K562 (cell line): ENCODE measurements around the gene TEFM. TPM values are rescaled to one million over a fixed set of nuclear protein-coding genes. Genes with fewer than 3 reads are reported as not detected.
A peak's percentile ranks its signal among the peaks of the same experiment; 100 is the strongest.

Experiments used
- ATAC-seq: fragments of 200-7000 bp; cut with Tn5 transposase; 3 replicates; pipeline ENCODE4 v1.9.1; 2020; ENCODE audit warnings: moderate library complexity
- BruUV-seq: library from RNA; stranded (reverse); fragments of 400-500 nt; replicated peaks from 2 replicates; lab custom pipeline; 2021; lab: Mats Ljungman, UMichigan
- CTCF ChIA-PET: fragments of 300-600 bp; formaldehyde crosslinking; extraction: SDS; loops from one replicate; lab custom pipeline; 2021; ENCODE audit warnings: low intra/inter-chr PET ratio; lab: Yijun Ruan, JAX
- POLR2A ChIA-PET: fragments of 300-600, 350-650 bp; sonication (Branson Sonifier 250); formaldehyde crosslinking; extraction: SDS; loops from one replicate; lab custom pipeline; 2021; ENCODE audit warnings: antibody characterized with exemption, inconsistent platforms; lab: Yijun Ruan, JAX
- DNase-seq, 4 experiments: peaks; one replicate each; pipeline versions ENCODE4 v3.0.0 to v3.0.0-alpha.2; 2011 to 2018; ENCODE audit warnings: low spot score in 3 of 4, mixed read lengths in 3 of 4; ENCODE audit errors: extremely low read depth in 1 of 4
- FAIRE-seq: peaks from 2 replicates; lab custom pipeline; 2011; peaks lifted over from hg19 to GRCh38; lab: Jason Lieb, UNC
- H2AFZ ChIP-seq: 2 replicates; pipeline ENCODE4 v1.6.0; 2011; ENCODE audit warnings: low read depth, low read length, control low read depth, inconsistent platforms
- H3K27ac ChIP-seq: fragments of 200-600 bp; 3 replicates; pipeline ENCODE4 v1.8.0; 2011; ENCODE audit warnings: low read depth, mild to moderate bottlenecking, control low read depth, inconsistent platforms, low read length, moderate library complexity, mixed read lengths; ENCODE audit errors: extremely low read depth
- H3K27me3 ChIP-seq, 2 experiments: fragments of 300-600 bp in 1 of 2; 2 replicates in 1 of 2; 3 replicates in 1 of 2; pipeline versions ENCODE4 v1.6.0 to v1.8.0; 2011; ENCODE audit warnings: inconsistent platforms in 2 of 2, low read length in 2 of 2, mild to moderate bottlenecking in 1 of 2, mixed read lengths in 1 of 2, moderate library complexity in 1 of 2; ENCODE audit not compliant: control insufficient read depth in 2 of 2, insufficient read depth in 2 of 2
- H3K36me3 ChIP-seq: fragments of 300-600 bp; 3 replicates; pipeline ENCODE4 v1.8.0; 2011; ENCODE audit warnings: mild to moderate bottlenecking, low read length, inconsistent platforms; ENCODE audit not compliant: control insufficient read depth, insufficient read depth
- H3K4me1 ChIP-seq, 2 experiments: fragments of 200-600 bp in 1 of 2; replicated peaks in 1 of 2; 2 replicates in 1 of 2; 3 replicates in 1 of 2; pipeline versions ENCODE4 v1.5.1 to v1.8.0; 2011; ENCODE audit warnings: inconsistent platforms in 2 of 2, low read length in 2 of 2, mild to moderate bottlenecking in 1 of 2, mixed read lengths in 1 of 2, moderate library complexity in 1 of 2; ENCODE audit not compliant: control insufficient read depth in 2 of 2, insufficient read depth in 2 of 2
- H3K4me2 ChIP-seq: 2 replicates; pipeline ENCODE4 v1.6.1; 2011; ENCODE audit warnings: low read length, control low read depth, inconsistent platforms, mixed read lengths; ENCODE audit not compliant: insufficient read depth
- H3K4me3 ChIP-seq: fragments of 200-600 bp; sonication (generic), shearing (Covaris generic); 2 replicates; pipeline ENCODE4 v1.5.1; 2016; ENCODE audit warnings: control low read depth, inconsistent platforms
- H3K79me2 ChIP-seq: fragments of 200-600 bp; 3 replicates; pipeline ENCODE4 v1.8.0; 2011; ENCODE audit warnings: low read length, inconsistent platforms; ENCODE audit not compliant: control insufficient read depth, insufficient read depth
- H3K9ac ChIP-seq, 2 experiments: 2 replicates each; pipeline versions ENCODE4 v1.6.0 to v1.6.1; 2011; ENCODE audit warnings: low read depth in 2 of 2, low read length in 2 of 2, control low read depth in 1 of 2, inconsistent platforms in 1 of 2, mild to moderate bottlenecking in 1 of 2, mixed read lengths in 1 of 2; ENCODE audit not compliant: insufficient read depth in 1 of 2
- H3K9me1 ChIP-seq: one replicate; pipeline ENCODE4 v1.6.0; 2011; ENCODE audit warnings: inconsistent platforms, mild to moderate bottlenecking, low read length, moderate library complexity; ENCODE audit not compliant: control insufficient read depth, insufficient read depth
- H3K9me3 ChIP-seq: replicated peaks from 2 replicates; pipeline ENCODE4 v1.5.1; 2011; ENCODE audit warnings: low read depth, low read length, inconsistent platforms; ENCODE audit not compliant: control insufficient read depth, insufficient read depth
- H4K20me1 ChIP-seq: replicated peaks from 2 replicates; pipeline ENCODE4 v1.6.1; 2011; ENCODE audit warnings: low read length, inconsistent platforms, mixed read lengths; ENCODE audit not compliant: control insufficient read depth, insufficient read depth
- BHLHE40 ChIP-seq: IDR thresholded peaks from 2 replicates; pipeline ENCODE4 v1.6.1; 2011; ENCODE audit warnings: low read length, improper control_type of control experiment
- CREBBP ChIP-seq: IDR thresholded peaks from one replicate; pipeline ENCODE4 v1.6.1; 2012; ENCODE audit warnings: low read depth, mild to moderate bottlenecking, control low read depth, inconsistent platforms, low read length
- MTA3 ChIP-seq: fragments of 450-650 bp; formaldehyde crosslinking; IDR thresholded peaks from 2 replicates; pipeline ENCODE4 v1.6.1; 2017; ENCODE audit warnings: mild to moderate bottlenecking, borderline replicate concordance
- RAD51 ChIP-seq: fragments of 450-650 bp; IDR thresholded peaks from 2 replicates; pipeline ENCODE4 v1.7.1; 2016; ENCODE audit warnings: low read depth, mild to moderate bottlenecking, borderline replicate concordance
- SMARCA5 ChIP-seq: fragments of 450-650 bp; IDR thresholded peaks from 2 replicates; pipeline ENCODE4 v1.6.1; 2016
- SPI1 ChIP-seq: IDR thresholded peaks from 2 replicates; pipeline ENCODE4 v1.6.1; 2011; ENCODE audit warnings: low read depth, low read length, control low read depth, borderline replicate concordance
- TFE3 ChIP-seq: fragments of 450-650 bp; formaldehyde crosslinking; IDR thresholded peaks from 2 replicates; pipeline ENCODE4 v1.4.0; 2020; ENCODE audit warnings: mild to moderate bottlenecking, mixed read lengths
- THRB ChIP-seq: fragments of 450-650 bp; formaldehyde crosslinking; conservative IDR thresholded peaks from 2 replicates; pipeline ENCODE4 v1.4.0; 2022; ENCODE audit warnings: mild to moderate bottlenecking, missing genetic modification characterization
- USF2 ChIP-seq: sonication (generic); formaldehyde crosslinking; IDR thresholded peaks from 2 replicates; pipeline ENCODE4 v1.5.0; 2020; ENCODE audit warnings: missing genetic modification reagents
- ZNF695 ChIP-seq: fragments of 450-650 bp; formaldehyde crosslinking; IDR thresholded peaks from 2 replicates; pipeline ENCODE4 v1.4.0; 2020; ENCODE audit warnings: mild to moderate bottlenecking, moderate library complexity
- WGBS: fragments of 100-300 bp; shearing (Covaris generic); methylation state at CpG from one replicate; pipeline ENCODE4 v1.1.6; 2016; ENCODE audit warnings: low coverage, mixed read lengths; ENCODE audit not compliant: insufficient coverage; ENCODE audit errors: missing lambda C conversion rate; 5-methylcytosine and 5-hydroxymethylcytosine counted together
- in situ Hi-C: fragments of 300-500 bp; cut with MboI; formaldehyde crosslinking; loops from 4 replicates; pipeline ENCODE4 v1.15.0; 2018; ENCODE audit warnings: inconsistent platforms, mixed read lengths
- intact Hi-C: fragments of 100-400 bp; cut with micrococcal nuclease; formaldehyde crosslinking; loops from 2 replicates; pipeline ENCODE4 v1.14.2; 2022
- polyA plus RNA-seq, 8 experiments: library from polyadenylated mRNA; depleted of rRNA in 4 of 8; stranded (reverse) in 5 of 8; unstranded in 3 of 8; fragments of >200 nt; fragmentation: Nextera tagmentation in 2 of 8; fragmentation: Illumina TruSeq in 1 of 8; extraction: Ambion mirVana in 2 of 8; extraction: Trizol in 1 of 8; gene quantifications; 2 replicates each; pipeline versions ENCODE4 v1.2.1 to v1.2.3, GENCODE V29; 2011 to 2014; ENCODE audit warnings: inconsistent platforms in 1 of 8, missing spikeins in 1 of 8
- total RNA-seq, 7 experiments: library from RNA; depleted of rRNA in 6 of 7; stranded (reverse); fragments of >200 nt in 6 of 7; fragmentation: Illumina TruSeq in 2 of 7; extraction: Trizol in 2 of 7; gene quantifications; 2 replicates each; pipeline versions ENCODE4 v1.2.1 to v1.2.3, GENCODE V29; 2011 to 2021; ENCODE audit warnings: low replicate concordance in 1 of 7

TEFM gene
- total and polyA plus RNA-seq, 9 of the 15 experiments (the other 6 are each of a cell fraction or from before 2014, with no cell fraction given) = 12.5 to 60.3 (median 23.3) TPM

- TF ChIP-seq TFE3 (0 out of 2 replicates have a peak, but pooled peaks have one; percentile 5), ZNF695 (CRISPR knock-in tag) (no peak), CREBBP (no peak), MTA3 (no peak)
- TF ChIP-seq, all 486 proteins: peak for 8
These were observed 33.1 kb upstream of the TEFM start (continued) for GRCh38 chr17:30939051-30939689.

GRCh38 chr17:30933966-30934365 is 27.9 kb upstream of the TEFM start:
- intact Hi-C loops = no loop called here
- FAIRE-seq (no peak), ATAC-seq (peak; percentile 43), DNase-seq (no peak)
- in situ Hi-C loops = no loop called here
- no peaks in the 10 kb centered on the region for H4K20me1 ChIP-seq
- CTCF ChIA-PET = no interaction called here
- no peak overlapping the region for H3K27ac ChIP-seq
- no peak overlapping the region for H3K4me3 ChIP-seq
- H3K4me1 ChIP-seq = no peaks in the 10 kb centered on the region
- H3K9me1 ChIP-seq = no peaks in the 10 kb centered on the region
- H3K79me2 ChIP-seq = no peaks in the 10 kb centered on the region
- no peak overlapping the region for H3K4me2 ChIP-seq
- no peaks in the 10 kb centered on the region for H3K36me3 ChIP-seq
- 6% methylated on average over 5 of the region's 5 CpGs for WGBS
- no peak for TF ChIP-seq SMARCA5
- peak; percentile 44 for TF ChIP-seq USF2 (CRISPR knock-in tag)
- TF ChIP-seq TFE3 = peak; percentile 26
- TF ChIP-seq BHLHE40 = peak; percentile 31; the same call in 1 of the 2 replicates
- peak; percentile 74; the same call in 1 of the 2 replicates for TF ChIP-seq SPI1
- TF ChIP-seq THRB (CRISPR knock-in tag) = no peak
- TF ChIP-seq RAD51 = peak; percentile 58
- BruUV-seq = no TSS peak
- no peaks in the 10 kb centered on the region for H3K9me3 ChIP-seq
- H3K27me3 ChIP-seq = peaks cover 13 to 26% of the 10 kb centered on the region in 2 experiments; a peak in 3 of 5 replicates
- H3K9ac ChIP-seq = no peak overlapping the region
- no peak overlapping the region for H2AFZ ChIP-seq
- POLR2A ChIA-PET = interaction anchor here (1.0 to 1.8 kb wide), 2 partner anchors 17 to 21 kb away, joined by 3 read pairs; no protein-coding TSS in a partner anchor
